ENCODE measurements around the gene SIK3.

GRCh38 chr11:117091753-117092477 is 6.3 kb downstream of the SIK3 start:
- TF ChIP-seq CTCF (IDR thresholded peaks at IDR 0.05) (no peak), EZH2 (IDR thresholded peaks at IDR 0.05) (no peak), EZH2phosphoT487 (IDR thresholded peaks at IDR 0.05) (no peak)

Measured in neural progenitor cell (in vitro differentiated cells).